ENCODE data around the gene FASTKD1. TPM values are rescaled to one million over a fixed set of nuclear protein-coding genes. Genes with fewer than 3 reads are reported as not detected.

Gene FASTKD1
- total and polyA plus RNA-seq, 10 of the 15 experiments (the other 5 are each of a cell fraction or from before 2014, with no cell fraction given), result 45.6 to 76.1 (median 63.4) TPM

DNA sequence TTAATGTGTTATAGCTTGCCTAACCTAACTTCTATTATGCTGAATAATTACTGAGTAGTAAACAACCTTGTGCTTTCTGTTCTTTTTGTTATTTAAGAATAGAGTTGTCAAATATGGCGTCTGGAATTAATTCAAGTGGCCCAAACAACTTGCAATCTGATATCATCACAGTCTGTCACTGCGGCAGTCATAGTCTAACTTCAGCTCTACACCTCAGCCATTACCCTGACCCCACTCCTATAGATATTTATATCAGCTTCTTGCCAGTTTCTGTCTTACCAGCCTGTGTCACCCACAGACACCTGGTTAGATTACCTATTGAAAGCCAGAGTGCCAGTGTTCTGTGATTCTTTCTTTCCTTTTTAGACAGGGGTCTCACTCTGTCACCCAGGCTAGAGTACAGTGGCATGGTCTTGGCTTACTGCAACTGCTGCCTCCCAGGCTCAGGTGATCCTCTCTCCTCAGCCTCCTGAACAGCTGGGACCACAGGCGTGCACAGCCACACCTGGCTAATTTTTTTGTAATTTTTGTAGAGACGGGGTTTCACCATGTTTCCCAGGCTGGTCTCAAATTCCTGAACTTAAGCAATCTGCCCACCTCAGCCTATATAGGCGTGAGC, 78.2 kb downstream of the FASTKD1 start:
- Histone ChIP-seq H3K4me3 (no peak overlapping the region), H3K4me2 (ENCODE audit: control insufficient read depth, insufficient read depth) (no peak overlapping the region), H3K27me3 (replicated peaks in 1 of 2; ENCODE audit: control insufficient read depth in 2 of 2, insufficient read depth in 2 of 2, low read length in 1 of 2) (no peaks in the 10 kb centered on the region), H3K79me2 (ENCODE audit: control insufficient read depth, insufficient read depth, low read length) (no peaks in the 10 kb centered on the region), H3K36me3 (ENCODE audit: control insufficient read depth in 2 of 2, insufficient read depth in 2 of 2, low read length in 1 of 2) (no peaks in the 10 kb centered on the region), H4K20me1 (ENCODE audit: control insufficient read depth, insufficient read depth) (no peaks in the 10 kb centered on the region), H3K27ac (ENCODE audit: control insufficient read depth, insufficient read depth) (no peak overlapping the region), H3K9ac (ENCODE audit: control insufficient read depth, insufficient read depth, low read length) (no peak overlapping the region), H2AFZ (ENCODE audit: control insufficient read depth, low read depth, low read length) (no peak overlapping the region), H3K9me3 (replicated peaks; ENCODE audit: control insufficient read depth, insufficient read depth, low read length) (no peaks in the 10 kb centered on the region), H3K4me1 (ENCODE audit: control insufficient read depth, insufficient read depth, low read length) (no peaks in the 10 kb centered on the region)
- TF ChIP-seq TCF3 (IDR thresholded peaks at IDR 0.05; ENCODE audit: borderline replicate concordance, insufficient read depth, low read depth, low read length) (no peak), CREB1 (IDR thresholded peaks at IDR 0.05; ENCODE audit: low read depth) (no peak), PAX8 (IDR thresholded peaks at IDR 0.05) (no peak), POLR2A (IDR thresholded peaks at IDR 0.05; ENCODE audit: low read depth, low read length) (no peak), KAT2A (conservative IDR thresholded peaks at IDR 0.05; ENCODE audit: control insufficient read depth, low read depth, low read length) (no peak), ZBED1 (IDR thresholded peaks at IDR 0.05; ENCODE audit: borderline replicate concordance) (no peak), MYB (IDR thresholded peaks at IDR 0.05; ENCODE audit: borderline replicate concordance, low read depth, low read length) (no peak), PAX5 (IDR thresholded peaks at IDR 0.05; ENCODE audit: borderline replicate concordance, low read depth, low read length) (no peak), CHD2 (IDR thresholded peaks at IDR 0.05; ENCODE audit: borderline replicate concordance, low read depth, low read length) (no peak), RCOR1 (conservative IDR thresholded peaks at IDR 0.05; ENCODE audit: low read depth, low read length) (no peak), CREM (IDR thresholded peaks at IDR 0.05; ENCODE audit: low read depth) (no peak), SMARCA5 (IDR thresholded peaks at IDR 0.05) (no peak), REST (IDR thresholded peaks at IDR 0.05; ENCODE audit: low read depth, low read length) (no peak)
- TF ChIP-seq, protein P1, sequence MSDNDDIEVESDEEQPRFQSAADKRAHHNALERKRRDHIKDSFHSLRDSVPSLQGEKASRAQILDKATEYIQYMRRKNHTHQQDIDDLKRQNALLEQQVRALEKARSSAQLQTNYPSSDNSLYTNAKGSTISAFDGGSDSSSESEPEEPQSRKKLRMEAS (IDR thresholded peaks at IDR 0.05; ENCODE audit: low read depth, low read length), result no peak
- no peak for ATAC-seq
- intact Hi-C loops (cut with micrococcal nuclease; ENCODE audit: unreplicated experiment), result no loop called here
- ChIA-PET CTCF (no interaction called here), RAD21 (ENCODE audit: unreplicated experiment) (no interaction called here), POLR2A (no interaction called here), SMC1A (ENCODE audit: uncharacterized antibody, unreplicated experiment) (no interaction called here)
- FAIRE-seq, result no peak
- WGBS (ENCODE audit: insufficient coverage, insufficient replicate concordance, low lambda C conversion rate, missing lambda C conversion rate), result 82% methylated on average over 5 of the region's 5 CpGs
- DNase-seq (ENCODE audit: low read depth, low spot score), result no peak
- no TSS peak for BruUV-seq (replicated peaks)
- in situ Hi-C loops (cut with MboI), result no loop called here

Data from GM12878 (cell line).